Measurements from ENCODE around the gene CATSPERE. TPM values are rescaled to one million over a fixed set of nuclear protein-coding genes. Genes with fewer than 3 reads are reported as not detected.

Gene CATSPERE
- total and polyA plus RNA-seq, 9 of the 15 experiments (the other 6 are each of a cell fraction or from before 2014, with no cell fraction given), result 0.06 to 0.16 (median 0.09) TPM; not detected in 3

DNA sequence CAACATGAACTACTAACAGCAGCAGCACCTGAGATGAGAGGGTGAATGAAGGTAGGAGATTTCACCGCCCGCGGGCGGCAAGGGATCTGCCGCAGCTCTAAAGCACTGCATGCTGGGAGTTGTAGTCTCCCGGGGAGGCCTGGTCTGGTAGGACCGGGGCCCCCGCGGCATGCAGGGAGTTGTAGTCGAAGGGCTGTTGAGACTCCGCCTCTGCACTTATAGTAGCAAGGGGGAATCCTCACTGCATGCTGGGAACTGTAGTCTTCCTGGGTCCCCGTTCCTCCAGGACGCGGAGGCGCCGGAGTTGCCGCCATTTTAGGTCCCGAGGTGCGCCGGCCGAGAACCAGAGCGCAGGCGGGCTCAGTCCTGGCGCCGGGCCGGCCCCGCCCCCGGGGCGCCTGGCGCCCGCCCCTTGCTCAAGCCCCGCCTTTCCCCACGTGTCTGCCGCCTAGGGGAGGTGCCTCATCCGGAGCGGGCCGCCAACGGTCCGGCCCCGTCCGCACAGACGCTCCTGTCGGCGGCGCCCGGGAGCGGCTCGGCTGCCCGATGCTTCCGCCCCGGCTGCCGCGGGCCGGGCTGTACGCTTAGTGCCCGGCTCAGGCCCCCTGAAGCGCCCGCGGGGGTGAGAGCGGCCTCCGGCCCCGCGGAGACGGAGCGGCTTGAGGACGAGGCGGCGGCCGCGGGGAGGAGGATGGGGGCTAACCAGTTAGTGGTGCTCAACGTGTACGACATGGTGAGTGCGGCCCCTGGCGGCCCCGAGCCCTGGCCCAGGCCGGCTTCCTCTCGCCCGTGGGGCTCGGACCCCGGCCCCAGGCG is 191.8 kb downstream of the CATSPERE start, which contains the start of gene DESI2 (continued):
- TF ChIP-seq, protein P1, sequence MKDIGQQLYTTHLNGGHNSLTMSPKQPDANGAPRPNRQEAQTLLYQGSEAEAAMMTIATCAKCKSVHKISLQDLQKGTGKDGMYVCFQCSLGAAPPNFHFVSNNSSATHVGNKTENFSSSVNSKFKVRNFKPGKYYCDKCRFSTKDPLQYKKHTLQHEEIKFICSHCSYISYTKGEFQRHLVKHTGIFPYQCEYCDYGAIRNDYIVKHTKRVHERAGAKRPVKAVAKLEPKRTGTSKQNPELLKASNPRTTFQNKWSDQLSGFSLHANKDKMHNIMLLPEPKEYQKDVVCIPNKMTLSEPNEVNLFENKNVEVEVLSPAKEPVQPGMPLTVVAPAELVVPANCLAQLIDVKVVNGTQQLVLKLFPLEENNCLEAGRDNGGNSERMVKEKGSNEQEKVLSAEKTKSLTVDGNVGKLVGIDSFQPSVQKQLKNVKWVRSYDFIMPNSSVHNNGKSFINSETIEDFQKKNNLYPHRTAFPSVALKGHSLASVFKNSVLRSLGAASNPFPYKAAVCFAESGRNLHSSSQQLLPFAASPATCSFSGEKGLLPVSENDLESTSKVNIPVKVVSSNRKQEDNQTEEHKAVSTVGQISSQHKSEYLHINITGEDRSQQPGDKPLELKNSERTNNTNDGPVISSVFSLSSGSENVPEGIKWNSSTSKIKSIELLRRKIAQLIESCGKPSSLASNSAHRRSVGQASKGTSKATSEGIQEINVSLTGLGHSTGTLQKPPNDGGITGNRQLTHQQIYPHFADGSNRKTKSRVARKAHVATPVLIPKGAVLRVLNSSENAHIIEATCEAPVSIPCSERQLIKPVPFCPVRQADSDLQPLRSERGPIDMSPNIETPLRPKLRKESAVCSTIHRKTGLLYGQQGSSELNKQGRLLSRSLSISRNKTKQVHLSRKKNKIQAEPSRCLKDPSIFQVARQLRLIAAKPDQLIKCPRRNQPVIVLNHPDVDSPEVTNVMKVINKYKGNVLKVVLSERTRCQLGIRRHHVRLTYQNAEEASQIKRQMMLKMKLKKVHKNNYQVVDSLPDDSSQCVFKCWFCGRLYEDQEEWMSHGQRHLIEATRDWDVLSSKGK (CRISPR knock-in tag; IDR thresholded peaks at IDR 0.05), result no peak
- TF ChIP-seq, protein P2, sequence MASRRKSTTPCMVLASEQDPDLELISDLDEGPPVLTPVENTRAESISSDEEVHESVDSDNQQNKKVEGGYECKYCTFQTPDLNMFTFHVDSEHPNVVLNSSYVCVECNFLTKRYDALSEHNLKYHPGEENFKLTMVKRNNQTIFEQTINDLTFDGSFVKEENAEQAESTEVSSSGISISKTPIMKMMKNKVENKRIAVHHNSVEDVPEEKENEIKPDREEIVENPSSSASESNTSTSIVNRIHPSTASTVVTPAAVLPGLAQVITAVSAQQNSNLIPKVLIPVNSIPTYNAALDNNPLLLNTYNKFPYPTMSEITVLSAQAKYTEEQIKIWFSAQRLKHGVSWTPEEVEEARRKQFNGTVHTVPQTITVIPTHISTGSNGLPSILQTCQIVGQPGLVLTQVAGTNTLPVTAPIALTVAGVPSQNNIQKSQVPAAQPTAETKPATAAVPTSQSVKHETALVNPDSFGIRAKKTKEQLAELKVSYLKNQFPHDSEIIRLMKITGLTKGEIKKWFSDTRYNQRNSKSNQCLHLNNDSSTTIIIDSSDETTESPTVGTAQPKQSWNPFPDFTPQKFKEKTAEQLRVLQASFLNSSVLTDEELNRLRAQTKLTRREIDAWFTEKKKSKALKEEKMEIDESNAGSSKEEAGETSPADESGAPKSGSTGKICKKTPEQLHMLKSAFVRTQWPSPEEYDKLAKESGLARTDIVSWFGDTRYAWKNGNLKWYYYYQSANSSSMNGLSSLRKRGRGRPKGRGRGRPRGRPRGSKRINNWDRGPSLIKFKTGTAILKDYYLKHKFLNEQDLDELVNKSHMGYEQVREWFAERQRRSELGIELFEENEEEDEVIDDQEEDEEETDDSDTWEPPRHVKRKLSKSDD (conservative IDR thresholded peaks at IDR 0.05; ENCODE audit: low read length), result peak; percentile 75; the same call in 1 of the 2 replicates
- TF ChIP-seq, protein P3, sequence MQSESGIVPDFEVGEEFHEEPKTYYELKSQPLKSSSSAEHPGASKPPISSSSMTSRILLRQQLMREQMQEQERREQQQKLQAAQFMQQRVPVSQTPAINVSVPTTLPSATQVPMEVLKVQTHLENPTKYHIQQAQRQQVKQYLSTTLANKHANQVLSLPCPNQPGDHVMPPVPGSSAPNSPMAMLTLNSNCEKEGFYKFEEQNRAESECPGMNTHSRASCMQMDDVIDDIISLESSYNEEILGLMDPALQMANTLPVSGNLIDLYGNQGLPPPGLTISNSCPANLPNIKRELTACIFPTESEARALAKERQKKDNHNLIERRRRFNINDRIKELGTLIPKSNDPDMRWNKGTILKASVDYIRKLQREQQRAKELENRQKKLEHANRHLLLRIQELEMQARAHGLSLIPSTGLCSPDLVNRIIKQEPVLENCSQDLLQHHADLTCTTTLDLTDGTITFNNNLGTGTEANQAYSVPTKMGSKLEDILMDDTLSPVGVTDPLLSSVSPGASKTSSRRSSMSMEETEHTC (IDR thresholded peaks at IDR 0.05), result peak; percentile 73
- TF ChIP-seq SIX5 (IDR thresholded peaks at IDR 0.05; ENCODE audit: borderline replicate concordance in 1 of 2, insufficient read depth in 1 of 2, low read depth in 1 of 2, low read length in 2 of 2) (peak; percentile 95), KAT2B (IDR thresholded peaks at IDR 0.05; ENCODE audit: low read depth, low read length) (peak; percentile 78), ZNF175 (CRISPR knock-in tag; IDR thresholded peaks at IDR 0.05; ENCODE audit: low read depth) (peak; percentile 87), ZNF143 (CRISPR knock-in tag; IDR thresholded peaks at IDR 0.05) (peak; percentile 96)
- TF ChIP-seq, protein P4, sequence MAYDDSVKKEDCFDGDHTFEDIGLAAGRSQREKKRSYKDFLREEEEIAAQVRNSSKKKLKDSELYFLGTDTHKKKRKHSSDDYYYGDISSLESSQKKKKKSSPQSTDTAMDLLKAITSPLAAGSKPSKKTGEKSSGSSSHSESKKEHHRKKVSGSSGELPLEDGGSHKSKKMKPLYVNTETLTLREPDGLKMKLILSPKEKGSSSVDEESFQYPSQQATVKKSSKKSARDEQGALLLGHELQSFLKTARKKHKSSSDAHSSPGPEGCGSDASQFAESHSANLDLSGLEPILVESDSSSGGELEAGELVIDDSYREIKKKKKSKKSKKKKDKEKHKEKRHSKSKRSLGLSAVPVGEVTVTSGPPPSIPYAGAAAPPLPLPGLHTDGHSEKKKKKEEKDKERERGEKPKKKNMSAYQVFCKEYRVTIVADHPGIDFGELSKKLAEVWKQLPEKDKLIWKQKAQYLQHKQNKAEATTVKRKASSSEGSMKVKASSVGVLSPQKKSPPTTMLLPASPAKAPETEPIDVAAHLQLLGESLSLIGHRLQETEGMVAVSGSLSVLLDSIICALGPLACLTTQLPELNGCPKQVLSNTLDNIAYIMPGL (CRISPR knock-in tag; IDR thresholded peaks at IDR 0.05), result peak; percentile 69; the same call in 1 of the 2 replicates
- TF ChIP-seq, protein P5, sequence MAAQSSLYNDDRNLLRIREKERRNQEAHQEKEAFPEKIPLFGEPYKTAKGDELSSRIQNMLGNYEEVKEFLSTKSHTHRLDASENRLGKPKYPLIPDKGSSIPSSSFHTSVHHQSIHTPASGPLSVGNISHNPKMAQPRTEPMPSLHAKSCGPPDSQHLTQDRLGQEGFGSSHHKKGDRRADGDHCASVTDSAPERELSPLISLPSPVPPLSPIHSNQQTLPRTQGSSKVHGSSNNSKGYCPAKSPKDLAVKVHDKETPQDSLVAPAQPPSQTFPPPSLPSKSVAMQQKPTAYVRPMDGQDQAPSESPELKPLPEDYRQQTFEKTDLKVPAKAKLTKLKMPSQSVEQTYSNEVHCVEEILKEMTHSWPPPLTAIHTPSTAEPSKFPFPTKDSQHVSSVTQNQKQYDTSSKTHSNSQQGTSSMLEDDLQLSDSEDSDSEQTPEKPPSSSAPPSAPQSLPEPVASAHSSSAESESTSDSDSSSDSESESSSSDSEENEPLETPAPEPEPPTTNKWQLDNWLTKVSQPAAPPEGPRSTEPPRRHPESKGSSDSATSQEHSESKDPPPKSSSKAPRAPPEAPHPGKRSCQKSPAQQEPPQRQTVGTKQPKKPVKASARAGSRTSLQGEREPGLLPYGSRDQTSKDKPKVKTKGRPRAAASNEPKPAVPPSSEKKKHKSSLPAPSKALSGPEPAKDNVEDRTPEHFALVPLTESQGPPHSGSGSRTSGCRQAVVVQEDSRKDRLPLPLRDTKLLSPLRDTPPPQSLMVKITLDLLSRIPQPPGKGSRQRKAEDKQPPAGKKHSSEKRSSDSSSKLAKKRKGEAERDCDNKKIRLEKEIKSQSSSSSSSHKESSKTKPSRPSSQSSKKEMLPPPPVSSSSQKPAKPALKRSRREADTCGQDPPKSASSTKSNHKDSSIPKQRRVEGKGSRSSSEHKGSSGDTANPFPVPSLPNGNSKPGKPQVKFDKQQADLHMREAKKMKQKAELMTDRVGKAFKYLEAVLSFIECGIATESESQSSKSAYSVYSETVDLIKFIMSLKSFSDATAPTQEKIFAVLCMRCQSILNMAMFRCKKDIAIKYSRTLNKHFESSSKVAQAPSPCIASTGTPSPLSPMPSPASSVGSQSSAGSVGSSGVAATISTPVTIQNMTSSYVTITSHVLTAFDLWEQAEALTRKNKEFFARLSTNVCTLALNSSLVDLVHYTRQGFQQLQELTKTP (IDR thresholded peaks at IDR 0.05; ENCODE audit: low read depth in 1 of 2, partially characterized antibody in 2 of 2), result peak in 1 of 2 experiments; percentile 97
